ENCODE results near the gene SVOP.
"Not testable (repeated sequence)": the region's sequence is repeated elsewhere in the genome, so short reads cannot be mapped to it uniquely, and the experiment has no call there.

Gene SVOP

GRCh38 chr12:108859923-108860291 lies 161.0 kb downstream of the SVOP start:
- Histone ChIP-seq H3K36me3 (ENCODE audit: control insufficient read depth, low read length) (0 out of 2 replicates have a peak, but pooled peaks cover 4% of the 10 kb centered on the region), H3K9me2 (replicated peaks; ENCODE audit: control insufficient read depth, low read length) (no peaks in the 10 kb centered on the region), H3K27me3 (ENCODE audit: control insufficient read depth, low read length) (0 out of 2 replicates have a peak, but pooled peaks cover 5% of the 10 kb centered on the region), H3K4me1 (ENCODE audit: control insufficient read depth, low read length) (peaks cover 55% of the 10 kb centered on the region), H3K9me3 (ENCODE audit: control insufficient read depth, insufficient read depth, low read length) (no peaks in the 10 kb centered on the region), H3K4me2 (ENCODE audit: low read length) (no peak overlapping the region), H4K20me1 (ENCODE audit: control insufficient read depth, insufficient read depth, low read depth, low read length) (no peaks in the 10 kb centered on the region), H3F3A (ENCODE audit: control insufficient read depth, insufficient read depth) (peaks cover 8% of the 10 kb centered on the region), H3K27ac (ENCODE audit: low read depth, low read length) (no peak overlapping the region), H3K4me3 (ENCODE audit: low read length) (no peak overlapping the region), H3K79me2 (ENCODE audit: control insufficient read depth, low read length) (peaks cover 24% of the 10 kb centered on the region)
- TF ChIP-seq EZH2phosphoT487 (IDR thresholded peaks at IDR 0.05; ENCODE audit: borderline replicate concordance, low read length) = no peak
- TF ChIP-seq CTCF (IDR thresholded peaks at IDR 0.05; ENCODE audit: low read depth, low read length, poor library complexity, severe bottlenecking) = no peak

GRCh38 chr12:108859141-108859922 lies 161.5 kb downstream of the SVOP start:
- Histone ChIP-seq H3K79me2 (ENCODE audit: control insufficient read depth, low read length) (peaks cover 30% of the 10 kb centered on the region), H3K4me1 (ENCODE audit: control insufficient read depth, low read length) (peaks cover 55% of the 10 kb centered on the region), H3K4me2 (ENCODE audit: low read length) (peak overlapping the region; percentile 81), H3K4me3 (ENCODE audit: low read length) (peak overlapping the region; percentile 69; the same call in 1 of the 2 replicates)
- H3K9me2 ChIP-seq (replicated peaks; ENCODE audit: control insufficient read depth, low read length); H4K20me1 ChIP-seq (ENCODE audit: control insufficient read depth, insufficient read depth, low read depth, low read length); H3K9me3 ChIP-seq (ENCODE audit: control insufficient read depth, insufficient read depth, low read length); H3K27me3 ChIP-seq (ENCODE audit: control insufficient read depth, low read length); H3F3A ChIP-seq (ENCODE audit: control insufficient read depth, insufficient read depth); H3K27ac ChIP-seq (ENCODE audit: low read depth, low read length); H3K36me3 ChIP-seq (ENCODE audit: control insufficient read depth, low read length): not testable (repeated sequence)

- Histone ChIP-seq H3K4me1 (ENCODE audit: control insufficient read depth, low read length) (peaks cover 55% of the 10 kb centered on the region), H3K79me2 (ENCODE audit: control insufficient read depth, low read length) (peaks cover 34% of the 10 kb centered on the region), H3K27ac (ENCODE audit: low read depth, low read length) (no peak overlapping the region), H3K36me3 (ENCODE audit: control insufficient read depth, low read length) (0 out of 2 replicates have a peak, but pooled peaks cover 4% of the 10 kb centered on the region), H3K9me2 (replicated peaks; ENCODE audit: control insufficient read depth, low read length) (no peaks in the 10 kb centered on the region), H3K4me3 (ENCODE audit: low read length) (peak overlapping the region; percentile 69), H3K9me3 (ENCODE audit: control insufficient read depth, insufficient read depth, low read length) (no peaks in the 10 kb centered on the region), H3K4me2 (ENCODE audit: low read length) (peak overlapping the region; percentile 81), H4K20me1 (ENCODE audit: control insufficient read depth, insufficient read depth, low read depth, low read length) (no peaks in the 10 kb centered on the region), H3K27me3 (ENCODE audit: control insufficient read depth, low read length) (0 out of 2 replicates have a peak, but pooled peaks cover 5% of the 10 kb centered on the region), H3F3A (ENCODE audit: control insufficient read depth, insufficient read depth) (peaks cover 10% of the 10 kb centered on the region)
- TF ChIP-seq CTCF (IDR thresholded peaks at IDR 0.05; ENCODE audit: low read depth, low read length, poor library complexity, severe bottlenecking) (no peak), EZH2phosphoT487 (IDR thresholded peaks at IDR 0.05; ENCODE audit: borderline replicate concordance, low read length) (no peak)
Observed at GRCh38 chr12:108858311-108859074, 162.4 kb downstream of the SVOP start.

Measured in DOHH2 (cell line).